Right lobe of liver (tissue), 4 donors: Measurements from ENCODE around the gene FAM3A.

Experiments used
- POLR2A ChIP-seq: fragments of 450-650 bp; IDR thresholded peaks from one replicate; pipeline ENCODE4 v1.6.1; 2017; ENCODE audit warnings: antibody characterized with exemption, mild to moderate bottlenecking
- TF ChIP-seq, protein P1 (sequence below), 4 donors: fragments of 200-600 bp in 3 of 4; fragments of 450-650 bp in 1 of 4; IDR thresholded peaks; one replicate each; pipeline versions ENCODE4 v1.5.1 to v1.8.0; 2016 to 2022; ENCODE audit warnings: antibody characterized with exemption in 4 of 4, mild to moderate bottlenecking in 2 of 4
- donor health status: DM: no; HTN: no; CAD: no.
- donor health status: DM: no; HTN: no; CAD: no.
- donor health status: DM: no; HTN: yes; CAD: no.

DNA sequence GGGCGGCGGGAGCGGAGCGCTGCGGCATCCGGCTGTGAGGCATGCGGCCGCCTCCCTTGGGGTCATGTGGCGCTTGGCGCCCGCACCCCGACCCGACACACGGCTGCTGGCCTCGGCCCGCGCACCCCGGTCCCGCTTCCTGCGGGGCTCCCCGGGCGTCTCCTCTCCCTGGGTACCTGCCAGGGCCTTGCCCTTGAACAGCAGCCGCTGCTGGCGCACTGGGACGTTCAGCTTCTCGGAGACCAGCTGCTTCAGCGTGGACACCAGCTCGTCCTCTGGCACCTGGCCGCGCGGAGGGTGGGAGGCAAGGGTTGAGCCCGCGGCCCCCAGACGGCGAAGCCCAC is 30.0 kb downstream of the FAM3A start:
- peak; percentile 11 for TF ChIP-seq POLR2A
- TF ChIP-seq, protein P1, sequence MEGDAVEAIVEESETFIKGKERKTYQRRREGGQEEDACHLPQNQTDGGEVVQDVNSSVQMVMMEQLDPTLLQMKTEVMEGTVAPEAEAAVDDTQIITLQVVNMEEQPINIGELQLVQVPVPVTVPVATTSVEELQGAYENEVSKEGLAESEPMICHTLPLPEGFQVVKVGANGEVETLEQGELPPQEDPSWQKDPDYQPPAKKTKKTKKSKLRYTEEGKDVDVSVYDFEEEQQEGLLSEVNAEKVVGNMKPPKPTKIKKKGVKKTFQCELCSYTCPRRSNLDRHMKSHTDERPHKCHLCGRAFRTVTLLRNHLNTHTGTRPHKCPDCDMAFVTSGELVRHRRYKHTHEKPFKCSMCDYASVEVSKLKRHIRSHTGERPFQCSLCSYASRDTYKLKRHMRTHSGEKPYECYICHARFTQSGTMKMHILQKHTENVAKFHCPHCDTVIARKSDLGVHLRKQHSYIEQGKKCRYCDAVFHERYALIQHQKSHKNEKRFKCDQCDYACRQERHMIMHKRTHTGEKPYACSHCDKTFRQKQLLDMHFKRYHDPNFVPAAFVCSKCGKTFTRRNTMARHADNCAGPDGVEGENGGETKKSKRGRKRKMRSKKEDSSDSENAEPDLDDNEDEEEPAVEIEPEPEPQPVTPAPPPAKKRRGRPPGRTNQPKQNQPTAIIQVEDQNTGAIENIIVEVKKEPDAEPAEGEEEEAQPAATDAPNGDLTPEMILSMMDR (IDR thresholded peaks at IDR 0.05): no peak
